Measurements from ENCODE around the gene MYO5B.

DNA sequence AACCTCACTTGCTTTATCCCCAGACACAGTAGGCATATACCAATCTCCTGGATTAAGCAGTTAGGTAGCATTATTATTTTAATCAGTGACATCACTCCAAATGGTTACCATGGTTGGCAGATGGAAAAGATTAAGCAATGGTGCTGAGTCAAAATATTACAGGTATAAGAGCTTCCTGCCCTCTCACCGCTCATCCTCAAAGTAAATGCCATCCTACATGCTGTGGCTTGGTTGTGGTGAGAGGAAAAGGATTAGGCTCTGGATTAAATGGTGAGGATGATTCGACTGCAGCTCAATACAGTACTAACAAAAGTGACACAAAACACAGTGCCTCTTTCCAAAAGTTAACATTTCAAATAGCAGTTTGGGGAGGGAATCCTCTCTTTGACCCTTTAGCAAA lies 272.7 kb downstream of the MYO5B start:
- TF ChIP-seq POLR2A (IDR thresholded peaks at IDR 0.05; ENCODE audit: low read length) (no peak), GATA1 (IDR thresholded peaks at IDR 0.05; ENCODE audit: low read depth, low read length) (no peak)

Data from erythroblast (primary cell).